Neuronal stem cell (in vitro differentiated cells): ENCODE measurements around the gene ANKH.

Source experiments
- DNase-seq: peaks from one replicate; pipeline ENCODE4 v3.0.0-alpha.2; 2013; ENCODE audit warnings: low spot score
- H2AFZ ChIP-seq: one replicate; pipeline ENCODE4 v1.6.1; 2013; ENCODE audit warnings: mild to moderate bottlenecking, low read length, inconsistent platforms
- H2AK5ac ChIP-seq: 2 replicates; pipeline ENCODE4 v1.6.1; 2013; ENCODE audit warnings: low read depth, mild to moderate bottlenecking, inconsistent platforms, low read length, moderate library complexity, mixed read lengths
- H2BK120ac ChIP-seq: 2 replicates; pipeline ENCODE4 v1.6.1; 2013; ENCODE audit warnings: low read depth, mild to moderate bottlenecking, inconsistent platforms, low read length, moderate library complexity, mixed read lengths
- H2BK12ac ChIP-seq: one replicate; pipeline ENCODE4 v1.6.1; 2013; ENCODE audit warnings: low read length, inconsistent platforms
- H2BK15ac ChIP-seq: 2 replicates; pipeline ENCODE4 v1.6.1; 2013; ENCODE audit warnings: mild to moderate bottlenecking, low read length, inconsistent platforms, mixed read lengths
- H2BK5ac ChIP-seq: one replicate; pipeline ENCODE4 v1.6.1; 2013; ENCODE audit warnings: inconsistent platforms, mild to moderate bottlenecking, low read length, moderate library complexity
- H3K14ac ChIP-seq: one replicate; pipeline ENCODE4 v1.6.1; 2013; ENCODE audit warnings: low read length, inconsistent platforms
- H3K18ac ChIP-seq: 2 replicates; pipeline ENCODE4 v1.6.1; 2013; ENCODE audit warnings: low read length, inconsistent platforms
- H3K23ac ChIP-seq: 2 replicates; pipeline ENCODE4 v1.6.1; 2013; ENCODE audit warnings: low read depth, mild to moderate bottlenecking, mixed read lengths, low read length, inconsistent platforms; ENCODE audit not compliant: poor library complexity
- H3K27ac ChIP-seq: replicated peaks from 3 replicates; pipeline ENCODE4 v1.5.1; 2013; ENCODE audit warnings: low read length, inconsistent platforms
- H3K27me3 ChIP-seq, 3 experiments: 2 replicates each; pipeline ENCODE4 v1.6.1; 2013; ENCODE audit warnings: low read length in 3 of 3, mild to moderate bottlenecking in 2 of 3, inconsistent platforms in 1 of 3, low read depth in 1 of 3, mixed read lengths in 1 of 3, moderate library complexity in 1 of 3; ENCODE audit not compliant: control insufficient read depth in 3 of 3, insufficient read depth in 3 of 3
- H3K36me3 ChIP-seq, 2 donors: replicated peaks in 1 of 2; 2 replicates each; pipeline ENCODE4 v1.6.1; 2013; ENCODE audit warnings: low read length in 2 of 2; ENCODE audit not compliant: control insufficient read depth in 2 of 2, insufficient read depth in 2 of 2
- H3K4ac ChIP-seq: 2 replicates; pipeline ENCODE4 v1.6.1; 2013; ENCODE audit warnings: inconsistent platforms, mild to moderate bottlenecking, low read length, moderate library complexity
- H3K4me1 ChIP-seq, 2 donors: 1 replicate in 1 of 2; 2 replicates in 1 of 2; pipeline ENCODE4 v1.6.1; 2013; ENCODE audit warnings: low read length in 2 of 2, low read depth in 1 of 2; ENCODE audit not compliant: control insufficient read depth in 2 of 2, insufficient read depth in 1 of 2
- H3K4me2 ChIP-seq: one replicate; pipeline ENCODE4 v1.6.1; 2013; ENCODE audit warnings: mild to moderate bottlenecking, low read length, inconsistent platforms; ENCODE audit not compliant: insufficient read depth, poor library complexity, severe bottlenecking
- H3K4me3 ChIP-seq, 2 donors: 2 replicates each; pipeline ENCODE4 v1.5.1; 2013; ENCODE audit warnings: low read length in 2 of 2, mild to moderate bottlenecking in 2 of 2, inconsistent platforms in 1 of 2, moderate library complexity in 1 of 2
- H3K79me1 ChIP-seq: one replicate; pipeline ENCODE4 v1.6.1; 2013; ENCODE audit warnings: low read depth, mild to moderate bottlenecking, inconsistent platforms, low read length, moderate library complexity
- H3K9ac ChIP-seq: one replicate; pipeline ENCODE4 v1.6.1; 2013; ENCODE audit warnings: mild to moderate bottlenecking, low read depth, low read length, inconsistent platforms; ENCODE audit not compliant: poor library complexity
- H3K9me3 ChIP-seq, 2 donors: replicated peaks in 1 of 2; 2 replicates each; pipeline versions ENCODE3 to v1.6.1; 2013; ENCODE audit warnings: low read length in 2 of 2, mild to moderate bottlenecking in 2 of 2, inconsistent platforms in 1 of 2, low read depth in 1 of 2, mixed read lengths in 1 of 2, moderate library complexity in 1 of 2; ENCODE audit not compliant: control insufficient read depth in 2 of 2, insufficient read depth in 1 of 2
- H4K8ac ChIP-seq: one replicate; pipeline ENCODE4 v1.6.1; 2013; ENCODE audit warnings: low read depth, mild to moderate bottlenecking, inconsistent platforms, low read length, moderate library complexity
- H4K91ac ChIP-seq: one replicate; pipeline ENCODE4 v1.6.1; 2013; ENCODE audit warnings: low read length, low read depth, mild to moderate bottlenecking, inconsistent platforms; ENCODE audit not compliant: poor library complexity
- WGBS, 2 donors: extraction: QIAGEN DNeasy Blood & Tissue Kit; methylation state at CpG; one replicate each; pipeline ENCODE4 v1.1.7; 2013; ENCODE audit warnings: missing lambda C conversion rate in 2 of 2, mixed read lengths in 1 of 2; ENCODE audit not compliant: insufficient read length in 2 of 2, insufficient replicate concordance in 1 of 2; ENCODE audit errors: extremely low coverage in 2 of 2; 5-methylcytosine and 5-hydroxymethylcytosine counted together

ANKH gene

GRCh38 chr5:14776602-14777001, 95.0 kb downstream of the ANKH start:
- no peak overlapping the region for H3K4me2 ChIP-seq
- WGBS, 2 donors: no CpG with 5 or more reads among the region's 5 CpGs

GRCh38 chr5:14775857-14776256, 95.7 kb downstream of the ANKH start:
- Histone ChIP-seq H3K27ac (no peak overlapping the region), H2BK120ac (no peak overlapping the region), H3K23ac (no peak overlapping the region), H2BK5ac (peak overlapping the region; percentile 42), H3K9ac (no peak overlapping the region), H3K4me3 (no peak overlapping the region), H3K79me1 (no peaks in the 10 kb centered on the region), H4K91ac (peak overlapping the region; percentile 38), H3K9me3 (no peaks in the 10 kb centered on the region), H3K4me1 (peaks cover 8% of the 10 kb centered on the region in 2 donors), H2AK5ac (peak overlapping the region; percentile 15), H3K14ac (no peak overlapping the region), H3K4me2 (no peak overlapping the region), H3K18ac (peak overlapping the region; percentile 62), H2AFZ (no peak overlapping the region), H3K36me3 (no peaks in the 10 kb centered on the region), H3K27me3 (peaks cover 0 to 2% (median 0%) of the 10 kb centered on the region in 3 experiments), H4K8ac (no peak overlapping the region), H2BK12ac (no peak overlapping the region), H2BK15ac (peak overlapping the region; percentile 73), H3K4ac (no peak overlapping the region)
- WGBS, 2 donors: no CpG with 5 or more reads among the region's 7 CpGs
- DNase-seq: no peak

More at GRCh38 chr5:14776602-14777001, 95.0 kb downstream of the ANKH start:
- Histone ChIP-seq H3K27me3 (peaks cover 0 to 2% (median 0%) of the 10 kb centered on the region in 3 experiments), H3K27ac (no peak overlapping the region), H3K23ac (no peak overlapping the region), H4K8ac (no peak overlapping the region), H2AK5ac (no peak overlapping the region), H3K14ac (no peak overlapping the region), H3K9me3 (no peaks in the 10 kb centered on the region), H2BK120ac (no peak overlapping the region), H2BK15ac (no peak overlapping the region), H3K4me1 (peaks cover 8% of the 10 kb centered on the region in 2 donors), H2BK5ac (no peak overlapping the region), H3K79me1 (no peaks in the 10 kb centered on the region), H3K9ac (no peak overlapping the region), H3K4ac (no peak overlapping the region), H3K18ac (no peak overlapping the region), H3K36me3 (no peaks in the 10 kb centered on the region), H2AFZ (no peak overlapping the region), H4K91ac (no peak overlapping the region), H3K4me3 (no peak overlapping the region), H2BK12ac (no peak overlapping the region)
- no peak for DNase-seq

- Histone ChIP-seq H3K9me3 (no peaks in the 10 kb centered on the region), H4K91ac (no peak overlapping the region), H2BK120ac (no peak overlapping the region), H3K18ac (no peak overlapping the region), H3K79me1 (no peaks in the 10 kb centered on the region), H3K4me2 (no peak overlapping the region), H3K4ac (no peak overlapping the region), H3K36me3 (no peaks in the 10 kb centered on the region), H4K8ac (no peak overlapping the region), H3K4me3 (no peak overlapping the region), H2BK15ac (no peak overlapping the region), H2AK5ac (no peak overlapping the region), H3K23ac (no peak overlapping the region), H3K27me3 (peaks cover 0 to 2% (median 0%) of the 10 kb centered on the region in 3 experiments), H3K14ac (no peak overlapping the region), H3K4me1 (peaks cover 8% of the 10 kb centered on the region in 2 donors), H2BK5ac (no peak overlapping the region), H3K27ac (no peak overlapping the region), H2AFZ (no peak overlapping the region), H3K9ac (no peak overlapping the region), H2BK12ac (no peak overlapping the region)
- peak; percentile 42 for DNase-seq
- WGBS, 2 donors: no CpG with 5 or more reads among the region's 8 CpGs
Observed at GRCh38 chr5:14773588-14773987, 98.0 kb downstream of the ANKH start.

- Histone ChIP-seq H2BK120ac (no peak overlapping the region), H3K9me3 (no peaks in the 10 kb centered on the region), H3K27ac (no peak overlapping the region), H3K4me1 (peaks cover 7 to 8% of the 10 kb centered on the region in 2 donors), H3K9ac (no peak overlapping the region), H4K91ac (no peak overlapping the region), H3K36me3 (no peaks in the 10 kb centered on the region), H3K4me2 (no peak overlapping the region), H3K18ac (no peak overlapping the region), H3K4me3 (no peak overlapping the region), H3K79me1 (no peaks in the 10 kb centered on the region), H3K14ac (no peak overlapping the region), H3K4ac (no peak overlapping the region), H2BK12ac (no peak overlapping the region), H2AK5ac (no peak overlapping the region), H4K8ac (no peak overlapping the region), H2BK5ac (no peak overlapping the region), H2AFZ (no peak overlapping the region), H3K27me3 (peaks cover 0 to 2% (median 0%) of the 10 kb centered on the region in 3 experiments), H2BK15ac (no peak overlapping the region), H3K23ac (no peak overlapping the region)
- no CpG with 5 or more reads among the region's 3 CpGs for WGBS, 2 donors
- DNase-seq: no peak
Observed at GRCh38 chr5:14771972-14772371, 99.6 kb downstream of the ANKH start.
